ENCODE results near the gene S100Z.
A peak's percentile ranks its signal among the peaks of the same experiment; 100 is the strongest.
"Not testable (repeated sequence)": the region's sequence is repeated elsewhere in the genome, so short reads cannot be mapped to it uniquely, and the experiment has no call there.

The S100Z gene

GRCh38 chr5:76849419-76850291 is at the start of gene S100Z:
TSS of gene S100Z (plus strand) at chr5:76850014. CDS start at chr5:76875360, 25,346 bp downstream.
- Mint-ChIP-seq H3K9me3 (no peaks in the 10 kb centered on the region), H3K36me3 (ENCODE audit: low read depth) (no peaks in the 10 kb centered on the region), H3K27me3 (no peaks in the 10 kb centered on the region), H3K4me1 (ENCODE audit: low read depth) (peaks cover 27% of the 10 kb centered on the region), H3K27ac (peak within 1 kb of the TSS; percentile 88), H3K4me3 (peak within 1 kb of the TSS; percentile 52)
- DNase-seq: peak; percentile 48

GRCh38 chr5:76800579-76800978 is 49.2 kb upstream of the S100Z start:
- Mint-ChIP-seq H3K36me3 (ENCODE audit: low read depth) (no peaks in the 10 kb centered on the region), H3K4me3 (no peak overlapping the region), H3K27me3 (peaks cover 3% of the 10 kb centered on the region), H3K27ac (no peak overlapping the region), H3K9me3 (no peaks in the 10 kb centered on the region), H3K4me1 (ENCODE audit: low read depth) (no peaks in the 10 kb centered on the region)
- DNase-seq: no peak

GRCh38 chr5:76801159-76801802 is 48.5 kb upstream of the S100Z start:
- DNase-seq: no peak
- peaks cover under 1% of the 10 kb centered on the region for H3K4me1 Mint-ChIP-seq (ENCODE audit: low read depth)
- H3K4me3 Mint-ChIP-seq: no peak overlapping the region
- no peaks in the 10 kb centered on the region for H3K36me3 Mint-ChIP-seq (ENCODE audit: low read depth)
- H3K9me3 Mint-ChIP-seq: no peaks in the 10 kb centered on the region
- H3K27me3 Mint-ChIP-seq: peaks cover 3% of the 10 kb centered on the region
- no peak overlapping the region for H3K27ac Mint-ChIP-seq

GRCh38 chr5:76801803-76802195 is 48.0 kb upstream of the S100Z start:
- H3K4me3 Mint-ChIP-seq: no peak overlapping the region
- H3K27ac Mint-ChIP-seq: no peak overlapping the region
- no peak for DNase-seq
- no peaks in the 10 kb centered on the region for H3K9me3 Mint-ChIP-seq
- no peaks in the 10 kb centered on the region for H3K36me3 Mint-ChIP-seq (ENCODE audit: low read depth)
- peaks cover 3% of the 10 kb centered on the region for H3K27me3 Mint-ChIP-seq
- peaks cover 1% of the 10 kb centered on the region for H3K4me1 Mint-ChIP-seq (ENCODE audit: low read depth)

- peaks cover 1% of the 10 kb centered on the region for H3K4me1 Mint-ChIP-seq (ENCODE audit: low read depth)
- H3K9me3 Mint-ChIP-seq: no peaks in the 10 kb centered on the region
- H3K4me3 Mint-ChIP-seq: no peak overlapping the region
- H3K36me3 Mint-ChIP-seq (ENCODE audit: low read depth): no peaks in the 10 kb centered on the region
- H3K27ac Mint-ChIP-seq: no peak overlapping the region
- H3K27me3 Mint-ChIP-seq: peaks cover 3% of the 10 kb centered on the region
- no peak for DNase-seq
These were observed 45.5 kb upstream of the S100Z start for GRCh38 chr5:76804266-76804665.

GRCh38 chr5:76805821-76806505 is 43.9 kb upstream of the S100Z start:
- H3K27me3 Mint-ChIP-seq: peaks cover 3% of the 10 kb centered on the region
- no peaks in the 10 kb centered on the region for H3K9me3 Mint-ChIP-seq
- H3K36me3 Mint-ChIP-seq (ENCODE audit: low read depth): no peaks in the 10 kb centered on the region
- DNase-seq: no peak
- H3K27ac Mint-ChIP-seq: no peak overlapping the region
- H3K4me1 Mint-ChIP-seq (ENCODE audit: low read depth): peaks cover 1% of the 10 kb centered on the region
- H3K4me3 Mint-ChIP-seq: no peak overlapping the region

GRCh38 chr5:76807296-76807695 is 42.5 kb upstream of the S100Z start:
- no peak overlapping the region for H3K27ac Mint-ChIP-seq
- no peaks in the 10 kb centered on the region for H3K36me3 Mint-ChIP-seq (ENCODE audit: low read depth)
- H3K9me3 Mint-ChIP-seq: no peaks in the 10 kb centered on the region
- no peak overlapping the region for H3K4me3 Mint-ChIP-seq
- peaks cover 3% of the 10 kb centered on the region for H3K27me3 Mint-ChIP-seq
- peaks cover 1% of the 10 kb centered on the region for H3K4me1 Mint-ChIP-seq (ENCODE audit: low read depth)
- DNase-seq: no peak

- Mint-ChIP-seq H3K27me3 (peaks cover 3% of the 10 kb centered on the region), H3K9me3 (no peaks in the 10 kb centered on the region), H3K27ac (no peak overlapping the region), H3K4me3 (no peak overlapping the region), H3K36me3 (ENCODE audit: low read depth) (no peaks in the 10 kb centered on the region), H3K4me1 (ENCODE audit: low read depth) (peaks cover 1% of the 10 kb centered on the region)
- no peak for DNase-seq
These were observed 41.6 kb upstream of the S100Z start for GRCh38 chr5:76808141-76808691.

- Mint-ChIP-seq H3K27me3 (no peaks in the 10 kb centered on the region), H3K9me3 (no peaks in the 10 kb centered on the region), H3K4me3 (no peak overlapping the region), H3K4me1 (ENCODE audit: low read depth) (peaks cover 1% of the 10 kb centered on the region), H3K36me3 (ENCODE audit: low read depth) (no peaks in the 10 kb centered on the region), H3K27ac (no peak overlapping the region)
- no peak for DNase-seq
These were observed 40.7 kb upstream of the S100Z start for GRCh38 chr5:76809141-76809540.

GRCh38 chr5:76810236-76810635 is 39.6 kb upstream of the S100Z start:
- no peaks in the 10 kb centered on the region for H3K9me3 Mint-ChIP-seq
- DNase-seq: no peak
- no peaks in the 10 kb centered on the region for H3K27me3 Mint-ChIP-seq
- no peak overlapping the region for H3K27ac Mint-ChIP-seq
- H3K36me3 Mint-ChIP-seq (ENCODE audit: low read depth): no peaks in the 10 kb centered on the region
- peaks cover 1% of the 10 kb centered on the region for H3K4me1 Mint-ChIP-seq (ENCODE audit: low read depth)
- no peak overlapping the region for H3K4me3 Mint-ChIP-seq

GRCh38 chr5:76811214-76811613 is 38.6 kb upstream of the S100Z start:
- H3K27ac Mint-ChIP-seq: no peak overlapping the region
- no peak for DNase-seq
- no peaks in the 10 kb centered on the region for H3K9me3 Mint-ChIP-seq
- no peak overlapping the region for H3K4me3 Mint-ChIP-seq
- H3K4me1 Mint-ChIP-seq (ENCODE audit: low read depth): peaks cover 1% of the 10 kb centered on the region
- no peaks in the 10 kb centered on the region for H3K36me3 Mint-ChIP-seq (ENCODE audit: low read depth)
- peaks cover 5% of the 10 kb centered on the region for H3K27me3 Mint-ChIP-seq

- H3K36me3 Mint-ChIP-seq (ENCODE audit: low read depth); H3K27ac Mint-ChIP-seq; H3K4me1 Mint-ChIP-seq (ENCODE audit: low read depth); H3K4me3 Mint-ChIP-seq; DNase-seq; H3K9me3 Mint-ChIP-seq: not testable (repeated sequence)
- peaks cover 15% of the 10 kb centered on the region for H3K27me3 Mint-ChIP-seq
These were observed 37.6 kb upstream of the S100Z start for GRCh38 chr5:76812209-76812608.

GRCh38 chr5:76813982-76814562 is 35.7 kb upstream of the S100Z start:
- peaks cover 29% of the 10 kb centered on the region for H3K27me3 Mint-ChIP-seq
- no peak for DNase-seq
- no peak overlapping the region for H3K27ac Mint-ChIP-seq
- H3K9me3 Mint-ChIP-seq: no peaks in the 10 kb centered on the region
- peaks cover 6% of the 10 kb centered on the region for H3K4me1 Mint-ChIP-seq (ENCODE audit: low read depth)
- no peaks in the 10 kb centered on the region for H3K36me3 Mint-ChIP-seq (ENCODE audit: low read depth)
- H3K4me3 Mint-ChIP-seq: no peak overlapping the region

- peaks cover 16% of the 10 kb centered on the region for H3K4me1 Mint-ChIP-seq (ENCODE audit: low read depth)
- no peaks in the 10 kb centered on the region for H3K9me3 Mint-ChIP-seq
- no peak for DNase-seq
- H3K27me3 Mint-ChIP-seq: peaks cover 34% of the 10 kb centered on the region
- H3K4me3 Mint-ChIP-seq: no peak overlapping the region
- H3K27ac Mint-ChIP-seq: no peak overlapping the region
- H3K36me3 Mint-ChIP-seq (ENCODE audit: low read depth): no peaks in the 10 kb centered on the region
These were observed 33.5 kb upstream of the S100Z start for GRCh38 chr5:76816110-76816831.
